SU-DHL-6 (cell line): Measurements from ENCODE around the gene TMEM164.

Source experiments
- H2AFZ ChIP-seq: fragments of 200-600 bp; sonication (generic); 2 replicates; pipeline ENCODE4 v1.6.1; 2014; ENCODE audit warnings: low read depth, mild to moderate bottlenecking, moderate library complexity, mixed read lengths, antibody characterized with exemption, low read length; ENCODE audit not compliant: severe bottlenecking
- H3F3A ChIP-seq: fragments of 200-600 bp; shearing (Covaris generic); 2 replicates; pipeline ENCODE4 v1.6.0; 2016; ENCODE audit warnings: antibody characterized with exemption, mild to moderate bottlenecking; ENCODE audit not compliant: insufficient read depth
- H3K27ac ChIP-seq: fragments of 200-600 bp; sonication (generic); 2 replicates; pipeline ENCODE4 v1.5.1; 2016; ENCODE audit warnings: low read depth, mild to moderate bottlenecking, low read length, moderate library complexity, mixed read lengths
- H3K27me3 ChIP-seq: fragments of 200-600 bp; sonication (generic), shearing (Covaris generic); 2 replicates; pipeline ENCODE4 v1.6.0; 2014; ENCODE audit warnings: mild to moderate bottlenecking, low read length
- H3K36me3 ChIP-seq: fragments of 200-600 bp; sonication (generic); 2 replicates; pipeline ENCODE4 v1.6.1; 2014; ENCODE audit warnings: mild to moderate bottlenecking, low read length, mixed read lengths
- H3K4me2 ChIP-seq: fragments of 300-600, 200-600 bp; shearing (Covaris generic), sonication (generic); 2 replicates; pipeline ENCODE4 v1.6.0; 2014; ENCODE audit warnings: low read length, low read depth, mild to moderate bottlenecking; ENCODE audit not compliant: poor library complexity, severe bottlenecking
- H3K4me3 ChIP-seq: fragments of 200-600 bp; sonication (generic); 2 replicates; pipeline ENCODE4 v1.5.1; 2014; ENCODE audit warnings: antibody characterized with exemption, low read length, mild to moderate bottlenecking, mixed read lengths; ENCODE audit not compliant: insufficient read depth, poor library complexity, severe bottlenecking
- H3K79me2 ChIP-seq: fragments of 200-600 bp; sonication (generic); 2 replicates; pipeline ENCODE4 v1.6.1; 2014; ENCODE audit warnings: mild to moderate bottlenecking, low read length, moderate library complexity; ENCODE audit not compliant: insufficient read depth
- H3K9ac ChIP-seq: fragments of 200-600 bp; sonication (generic); 2 replicates; pipeline ENCODE4 v1.7.0; 2014; ENCODE audit warnings: mild to moderate bottlenecking, low read length
- H3K9me2 ChIP-seq: fragments of 200-600 bp; sonication (generic); replicated peaks from 2 replicates; pipeline ENCODE4 v1.6.1; 2014; ENCODE audit warnings: low read length; ENCODE audit not compliant: insufficient read depth
- H3K9me3 ChIP-seq: fragments of 200-600 bp; sonication (generic); 2 replicates; pipeline ENCODE4 v1.6.1; 2014; ENCODE audit warnings: low read length, mixed read lengths; ENCODE audit not compliant: insufficient read depth
- H4K20me1 ChIP-seq: fragments of 200-600 bp; sonication (generic); 2 replicates; pipeline ENCODE4 v1.6.1; 2014; ENCODE audit warnings: low read depth, mild to moderate bottlenecking, antibody characterized with exemption, low read length, moderate library complexity, mixed read lengths
- CTCF ChIP-seq: fragments of 200-600 bp; sonication (generic); IDR thresholded peaks from one replicate; pipeline ENCODE4 v1.5.1; 2017; ENCODE audit warnings: antibody characterized with exemption, mild to moderate bottlenecking, low read length, moderate library complexity; ENCODE audit not compliant: insufficient read depth, poor library complexity, severe bottlenecking
- EZH2phosphoT487 ChIP-seq: fragments of 200-600 bp; sonication (generic), shearing (Covaris generic); conservative IDR thresholded peaks from 2 replicates; pipeline ENCODE4 v1.6.1; 2018; ENCODE audit warnings: mild to moderate bottlenecking, antibody characterized with exemption, low read length, moderate library complexity, mixed read lengths

Gene TMEM164

GRCh38 chrX:110046971-110047370 is 44.1 kb downstream of the TMEM164 start:
- Histone ChIP-seq H3F3A (no peaks in the 10 kb centered on the region), H3K4me2 (no peak overlapping the region), H2AFZ (no peak overlapping the region), H3K27ac (no peak overlapping the region), H3K27me3 (no peaks in the 10 kb centered on the region), H3K9me3 (no peaks in the 10 kb centered on the region), H3K79me2 (no peaks in the 10 kb centered on the region), H3K4me3 (no peak overlapping the region), H3K9me2 (no peaks in the 10 kb centered on the region), H3K9ac (no peak overlapping the region), H4K20me1 (no peaks in the 10 kb centered on the region), H3K36me3 (no peaks in the 10 kb centered on the region)
- TF ChIP-seq CTCF (no peak), EZH2phosphoT487 (no peak)

GRCh38 chrX:110049096-110049495 is 46.2 kb downstream of the TMEM164 start:
- H3K36me3 ChIP-seq, result no peaks in the 10 kb centered on the region
- no peaks in the 10 kb centered on the region for H3K9me2 ChIP-seq
- no peaks in the 10 kb centered on the region for H3K9me3 ChIP-seq
- H3K27ac ChIP-seq, result no peak overlapping the region
- no peak overlapping the region for H3K4me3 ChIP-seq
- H3F3A ChIP-seq, result no peaks in the 10 kb centered on the region
- no peaks in the 10 kb centered on the region for H4K20me1 ChIP-seq
- H3K9ac ChIP-seq, result no peak overlapping the region
- TF ChIP-seq CTCF (no peak), EZH2phosphoT487 (no peak)
- no peaks in the 10 kb centered on the region for H3K79me2 ChIP-seq
- no peak overlapping the region for H2AFZ ChIP-seq
- H3K4me2 ChIP-seq, result no peak overlapping the region
- no peaks in the 10 kb centered on the region for H3K27me3 ChIP-seq

DNA sequence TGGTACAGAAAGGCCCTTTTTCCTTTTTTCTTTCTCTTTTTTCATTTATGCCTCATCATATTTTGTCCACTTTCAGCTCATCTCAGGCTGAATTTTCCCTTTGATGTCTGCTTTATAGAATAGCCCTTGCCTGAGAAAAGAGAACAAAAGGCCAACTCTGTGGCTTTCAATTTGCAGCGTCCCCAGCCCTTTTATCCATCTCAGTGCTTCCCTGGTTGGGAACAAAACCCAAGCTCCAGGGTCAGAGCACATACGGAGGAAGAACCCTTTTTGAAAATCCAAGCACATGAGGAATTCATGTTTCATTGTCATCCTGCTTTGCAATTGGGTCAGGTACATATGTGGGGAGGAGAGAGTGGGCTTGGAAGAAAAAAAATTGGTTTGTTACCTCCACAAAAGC is 47.5 kb downstream of the TMEM164 start:
- no peaks in the 10 kb centered on the region for H3F3A ChIP-seq
- no peaks in the 10 kb centered on the region for H3K27me3 ChIP-seq
- no peaks in the 10 kb centered on the region for H3K9me2 ChIP-seq
- no peaks in the 10 kb centered on the region for H3K79me2 ChIP-seq
- TF ChIP-seq CTCF, result no peak
- TF ChIP-seq EZH2phosphoT487, result no peak
- H3K9ac ChIP-seq, result no peak overlapping the region
- no peak overlapping the region for H2AFZ ChIP-seq
- no peak overlapping the region for H3K4me2 ChIP-seq
- H3K4me3 ChIP-seq, result no peak overlapping the region
- H4K20me1 ChIP-seq, result no peaks in the 10 kb centered on the region
- no peaks in the 10 kb centered on the region for H3K9me3 ChIP-seq
- no peak overlapping the region for H3K27ac ChIP-seq
- no peaks in the 10 kb centered on the region for H3K36me3 ChIP-seq
